Fibroblast of skin of left quadriceps (primary cell): Measurements from ENCODE around the gene PCDHGB5.
A peak's percentile ranks its signal among the peaks of the same experiment; 100 is the strongest.
"Not testable (repeated sequence)": the region's sequence is repeated elsewhere in the genome, so short reads cannot be mapped to it uniquely, and the experiment has no call there.

Experiments used
- DNase-seq, 2 experiments: peaks; one replicate each; pipeline ENCODE4 v3.0.0-alpha.2; 2013; ENCODE audit warnings: low read depth in 2 of 2

Gene PCDHGB5

DNA sequence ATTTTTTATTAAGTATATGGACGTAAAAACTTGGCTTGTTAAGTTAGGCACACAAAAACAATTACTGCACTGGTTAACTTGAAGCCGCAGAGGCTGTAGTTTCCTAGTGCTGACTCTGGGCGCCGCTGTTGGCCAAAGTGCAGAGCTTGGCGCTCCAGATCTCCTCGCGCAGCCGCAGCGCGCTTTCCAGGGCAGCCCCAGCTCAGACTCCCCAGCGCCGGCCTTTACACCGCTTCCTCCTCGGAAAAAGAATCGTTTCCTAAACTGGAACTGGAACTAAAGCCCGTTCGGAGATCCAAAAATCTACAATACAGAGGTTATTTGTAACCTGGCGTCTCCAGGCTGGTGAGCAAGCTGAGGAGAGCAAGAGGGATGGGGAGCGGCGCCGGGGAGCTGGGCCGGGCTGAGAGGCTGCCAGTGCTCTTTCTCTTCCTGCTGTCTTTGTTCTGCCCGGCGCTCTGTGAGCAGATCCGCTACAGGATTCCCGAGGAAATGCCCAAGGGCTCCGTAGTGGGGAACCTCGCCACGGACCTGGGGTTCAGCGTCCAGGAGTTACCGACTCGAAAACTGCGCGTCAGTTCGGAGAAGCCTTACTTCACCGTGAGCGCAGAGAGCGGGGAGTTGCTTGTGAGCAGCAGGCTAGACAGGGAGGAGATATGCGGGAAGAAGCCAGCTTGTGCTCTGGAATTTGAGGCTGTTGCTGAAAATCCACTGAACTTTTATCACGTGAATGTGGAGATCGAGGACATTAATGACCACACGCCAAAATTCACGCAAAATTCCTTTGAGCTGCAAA lies at the start of gene PCDHGB5:
PCDHGB5 (plus strand) TSS at position 192 of the 796 bp plus-strand sequence; CDS start at position 373, 181 bp downstream.
- DNase-seq = not testable (repeated sequence)

DNA sequence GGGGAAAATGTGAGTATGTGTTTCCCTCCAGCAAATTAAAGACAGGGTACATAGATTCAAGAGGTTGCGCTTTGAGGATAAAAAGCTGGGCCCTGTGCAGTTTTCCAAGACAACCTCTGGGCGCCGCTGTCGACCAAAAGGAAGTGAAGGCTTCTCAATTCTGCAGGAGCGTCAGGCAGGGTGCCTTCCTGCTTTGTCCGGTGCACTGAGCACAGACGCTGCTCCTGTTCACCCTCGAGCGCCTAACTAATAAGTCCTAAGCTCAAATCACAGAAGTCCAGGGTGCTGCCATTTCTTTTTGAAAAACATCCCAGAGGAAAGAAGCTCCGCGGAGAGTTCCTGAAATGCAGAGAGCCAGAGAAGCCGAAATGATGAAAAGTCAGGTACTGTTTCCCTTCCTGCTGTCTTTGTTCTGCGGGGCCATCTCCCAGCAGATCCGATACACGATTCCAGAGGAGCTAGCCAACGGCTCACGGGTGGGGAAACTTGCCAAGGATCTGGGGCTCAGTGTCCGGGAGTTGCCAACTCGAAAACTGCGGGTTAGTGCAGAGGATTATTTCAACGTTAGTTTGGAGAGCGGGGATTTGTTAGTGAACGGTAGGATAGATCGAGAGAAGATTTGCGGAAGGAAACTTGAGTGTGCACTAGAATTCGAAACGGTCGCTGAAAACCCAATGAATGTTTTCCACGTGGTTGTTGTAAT lies 47.7 kb upstream of the PCDHGB5 start, which contains the start of gene PCDHGB1:
PCDHGB1 (plus strand) TSS at position 183 of the 703 bp plus-strand sequence; CDS start at position 345, 162 bp downstream.
- DNase-seq = no peak

DNA sequence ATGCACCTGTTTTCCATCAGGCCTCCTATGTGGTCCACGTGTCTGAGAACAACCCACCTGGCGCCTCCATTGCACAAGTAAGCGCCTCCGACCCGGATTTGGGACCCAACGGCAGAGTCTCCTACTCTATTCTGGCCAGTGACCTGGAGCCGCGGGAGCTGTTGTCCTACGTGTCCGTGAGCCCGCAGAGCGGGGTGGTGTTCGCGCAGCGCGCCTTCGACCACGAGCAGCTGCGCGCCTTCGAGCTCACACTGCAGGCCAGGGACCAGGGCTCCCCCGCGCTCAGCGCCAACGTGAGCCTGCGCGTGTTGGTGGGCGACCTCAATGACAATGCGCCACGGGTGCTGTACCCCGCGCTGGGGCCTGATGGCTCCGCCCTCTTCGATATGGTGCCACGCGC lies 46.2 kb upstream of the PCDHGB5 start:
- DNase-seq = no peak

GRCh38 chr5:141354900-141355469 lies 42.8 kb upstream of the PCDHGB5 start, which contains the start of gene PCDHGA4:
Gene PCDHGA4 (plus strand): TSS chr5:141355021. CDS start chr5:141355108, 87 bp downstream.
- no peak for DNase-seq

DNA sequence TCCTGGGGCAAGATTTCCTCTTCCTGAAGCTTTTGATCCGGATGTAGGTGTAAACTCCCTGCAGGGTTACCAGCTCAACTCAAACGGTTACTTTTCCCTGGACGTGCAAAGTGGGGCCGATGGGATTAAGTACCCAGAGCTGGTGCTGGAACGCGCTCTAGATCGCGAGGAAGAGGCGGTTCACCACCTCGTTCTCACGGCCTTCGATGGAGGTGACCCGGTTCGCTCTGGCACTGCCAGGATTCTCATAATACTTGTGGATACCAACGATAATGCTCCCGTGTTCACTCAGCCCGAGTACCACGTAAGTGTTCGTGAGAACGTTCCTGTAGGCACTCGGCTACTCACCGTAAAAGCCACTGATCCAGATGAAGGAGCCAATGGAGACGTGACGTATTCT lies 42.1 kb upstream of the PCDHGB5 start:
- no peak for DNase-seq

DNA sequence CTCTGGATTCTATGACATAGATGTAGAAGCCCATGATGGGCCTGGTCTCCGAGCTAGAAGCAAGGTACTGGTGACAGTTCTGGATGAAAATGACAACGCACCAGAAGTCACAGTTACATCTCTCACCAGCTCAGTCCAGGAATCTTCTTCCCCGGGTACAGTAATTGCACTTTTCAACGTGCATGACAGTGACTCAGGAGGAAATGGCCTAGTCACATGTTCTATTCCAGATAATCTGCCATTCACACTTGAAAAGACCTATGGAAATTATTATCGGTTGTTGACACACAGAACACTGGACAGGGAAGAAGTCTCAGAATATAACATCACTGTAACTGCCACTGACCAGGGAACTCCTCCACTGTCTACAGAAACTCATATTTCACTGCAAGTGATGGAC lies 41.6 kb upstream of the PCDHGB5 start:
- DNase-seq = no peak

- no peak for DNase-seq
These were observed 40.8 kb upstream of the PCDHGB5 start for GRCh38 chr5:141356950-141357349.

GRCh38 chr5:141359790-141360426 lies 37.8 kb upstream of the PCDHGB5 start, which contains the start of gene PCDHGB2:
Gene PCDHGB2 (plus strand): TSS chr5:141359994. CDS start chr5:141360136, 142 bp downstream.
- DNase-seq = no peak

DNA sequence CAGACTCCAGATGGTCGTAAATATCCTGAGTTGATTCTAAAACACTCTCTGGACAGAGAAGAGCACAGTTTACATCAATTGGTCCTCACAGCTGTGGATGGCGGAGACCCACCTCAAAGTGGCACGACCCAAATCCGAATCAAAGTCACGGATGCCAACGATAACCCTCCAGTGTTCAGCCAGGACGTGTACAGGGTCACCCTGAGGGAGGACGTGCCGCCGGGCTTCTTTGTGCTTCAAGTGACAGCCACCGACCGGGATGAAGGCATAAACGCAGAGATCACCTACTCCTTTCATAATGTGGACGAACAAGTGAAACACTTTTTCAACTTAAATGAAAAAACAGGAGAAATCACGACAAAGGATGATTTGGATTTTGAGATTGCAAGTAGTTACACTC lies 37.1 kb upstream of the PCDHGB5 start:
- no peak for DNase-seq

- DNase-seq = no peak
These were observed 35.0 kb upstream of the PCDHGB5 start for GRCh38 chr5:141362719-141363118.

GRCh38 chr5:141363952-141364660 lies 33.6 kb upstream of the PCDHGB5 start, which contains the start of gene PCDHGA5:
Gene PCDHGA5 (plus strand): TSS chr5:141364162. CDS start chr5:141364331, 169 bp downstream.
- DNase-seq = no peak

DNA sequence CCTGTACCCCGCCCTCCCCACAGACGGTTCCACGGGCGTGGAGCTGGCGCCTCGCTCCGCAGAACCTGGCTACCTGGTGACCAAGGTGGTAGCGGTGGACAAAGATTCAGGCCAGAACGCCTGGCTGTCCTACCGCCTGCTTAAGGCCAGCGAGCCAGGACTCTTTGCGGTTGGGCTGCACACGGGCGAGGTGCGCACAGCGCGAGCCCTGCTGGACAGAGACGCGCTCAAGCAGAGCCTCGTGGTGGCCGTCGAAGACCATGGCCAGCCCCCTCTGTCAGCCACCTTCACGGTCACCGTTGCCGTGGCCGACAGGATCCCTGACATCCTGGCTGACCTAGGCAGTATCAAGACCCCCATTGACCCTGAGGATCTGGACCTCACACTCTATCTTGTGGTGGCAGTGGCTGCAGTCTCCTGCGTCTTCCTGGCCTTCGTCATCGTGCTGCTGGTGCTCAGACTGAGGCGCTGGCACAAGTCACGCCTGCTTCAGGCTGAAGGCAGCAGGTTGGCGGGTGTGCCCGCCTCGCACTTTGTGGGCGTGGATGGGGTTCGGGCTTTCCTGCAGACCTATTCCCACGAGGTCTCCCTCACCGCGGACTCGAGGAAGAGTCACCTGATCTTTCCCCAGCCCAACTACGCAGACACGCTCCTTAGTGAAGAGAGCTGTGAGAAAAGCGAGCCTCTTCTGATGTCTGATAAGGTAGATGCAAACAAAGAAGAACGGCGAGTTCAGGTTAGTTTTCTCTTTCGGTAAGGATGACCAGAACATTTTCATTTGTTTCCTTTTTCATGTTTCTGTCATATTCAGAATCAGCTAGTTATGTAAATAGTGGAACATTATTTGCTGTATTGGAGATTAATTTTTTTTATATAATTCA lies 31.5 kb upstream of the PCDHGB5 start:
- no peak for DNase-seq

GRCh38 chr5:141369994-141370848 lies 27.5 kb upstream of the PCDHGB5 start, which contains the start of gene PCDHGB3:
Gene PCDHGB3 (plus strand): TSS chr5:141370242. CDS start chr5:141370395, 153 bp downstream.
- DNase-seq = peak in 1 of 2 experiments; percentile 42

GRCh38 chr5:141371572-141372475 lies 25.9 kb upstream of the PCDHGB5 start:
- no peak for DNase-seq

DNA sequence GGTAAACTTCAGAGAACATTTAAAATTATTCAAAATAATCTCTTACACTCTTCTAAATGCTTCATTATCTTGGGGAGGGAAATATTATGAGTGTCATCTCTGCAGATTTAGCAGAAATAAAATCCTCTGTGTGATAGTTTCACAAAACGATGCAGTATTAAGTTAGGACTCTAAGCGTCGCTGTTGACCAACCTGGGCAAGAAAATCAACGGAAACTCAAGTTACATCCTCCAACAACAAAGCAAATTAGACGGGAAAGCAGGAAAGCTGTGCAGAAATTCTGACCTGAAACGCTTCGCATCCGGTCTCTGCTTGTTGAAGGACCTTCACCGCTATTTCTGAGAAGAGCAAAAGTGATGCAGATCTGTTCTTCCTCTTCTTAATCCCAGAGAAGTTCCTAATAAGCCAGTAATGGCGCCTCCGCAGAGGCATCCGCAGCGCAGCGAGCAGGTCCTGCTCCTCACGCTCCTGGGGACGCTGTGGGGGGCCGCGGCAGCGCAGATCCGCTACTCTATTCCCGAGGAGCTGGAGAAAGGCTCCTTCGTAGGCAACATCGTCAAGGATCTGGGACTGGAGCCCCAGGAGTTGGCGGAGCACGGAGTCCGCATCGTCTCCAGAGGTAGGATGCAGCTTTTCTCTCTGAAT lies 24.0 kb upstream of the PCDHGB5 start, which contains the start of gene PCDHGA6:
PCDHGA6 (plus strand) TSS at position 219 of the 645 bp plus-strand sequence; CDS start at position 412, 193 bp downstream.
- no peak for DNase-seq

GRCh38 chr5:141374627-141375026 lies 23.1 kb upstream of the PCDHGB5 start:
- no peak for DNase-seq
